SK-N-MC (cell line): ENCODE data around the gene SLC26A1.

Experiments
- DNase-seq: peaks from one replicate; pipeline ENCODE4 v3.0.0-alpha.2; 2011; ENCODE audit warnings: low read depth, low spot score
- H3K27ac ChIP-seq: fragments of 200-600 bp; sonication (generic); 2 replicates; pipeline ENCODE4 v1.5.1; 2016; ENCODE audit warnings: mixed run types
- H3K36me3 ChIP-seq: fragments of 200-600 bp; sonication (generic); 2 replicates; pipeline ENCODE4 v1.6.1; 2017; ENCODE audit warnings: antibody characterized with exemption, low read length, mixed read lengths; ENCODE audit not compliant: insufficient read depth
- H3K4me3 ChIP-seq: fragments of 200-600 bp; sonication (generic); 2 replicates; pipeline ENCODE4 v1.5.1; 2016
- H3K9ac ChIP-seq: fragments of 200-600 bp; sonication (generic); 2 replicates; pipeline ENCODE4 v1.8.0; 2017; ENCODE audit warnings: mixed run types, mixed read lengths; ENCODE audit not compliant: insufficient read length
- H3K9me3 ChIP-seq: fragments of 200-600 bp; sonication (generic); 2 replicates; pipeline ENCODE4 v1.6.1; 2017; ENCODE audit warnings: low read depth, mild to moderate bottlenecking, antibody characterized with exemption, low read length, moderate library complexity, mixed read lengths
- EZH2 ChIP-seq: fragments of 200-600 bp; sonication (generic); IDR thresholded peaks from one replicate; pipeline ENCODE4 v1.6.1; 2017; ENCODE audit warnings: antibody characterized with exemption
- FOXP2 ChIP-seq: optimal IDR thresholded peaks from 2 replicates; pipeline ENCODE3; 2011; ENCODE audit warnings: mild to moderate bottlenecking, moderate library complexity; ENCODE audit not compliant: insufficient read depth; ENCODE audit errors: extremely low read length, control extremely low read depth
- POLR2AphosphoS5 ChIP-seq: IDR thresholded peaks from 2 replicates; pipeline ENCODE4 v1.6.1; 2012; ENCODE audit warnings: mild to moderate bottlenecking, low read depth, low read length, borderline replicate concordance

Gene SLC26A1

GRCh38 chr4:951186-951585 is 42.0 kb downstream of the SLC26A1 start:
- H3K27ac ChIP-seq: no peak overlapping the region
- H3K36me3 ChIP-seq: no peaks in the 10 kb centered on the region
- H3K9me3 ChIP-seq: no peaks in the 10 kb centered on the region
- H3K9ac ChIP-seq: no peak overlapping the region
- TF ChIP-seq EZH2: no peak
- TF ChIP-seq POLR2AphosphoS5: no peak
- TF ChIP-seq FOXP2: no peak
- no peak overlapping the region for H3K4me3 ChIP-seq
- no peak for DNase-seq

GRCh38 chr4:950136-951020 is 42.8 kb downstream of the SLC26A1 start:
- no peak overlapping the region for H3K4me3 ChIP-seq
- no peaks in the 10 kb centered on the region for H3K9me3 ChIP-seq
- no peak for DNase-seq
- no peaks in the 10 kb centered on the region for H3K36me3 ChIP-seq
- H3K9ac ChIP-seq: no peak overlapping the region
- no peak for TF ChIP-seq POLR2AphosphoS5
- no peak for TF ChIP-seq EZH2
- no peak for TF ChIP-seq FOXP2
- no peak overlapping the region for H3K27ac ChIP-seq

GRCh38 chr4:949656-950055 is 43.5 kb downstream of the SLC26A1 start:
- Histone ChIP-seq H3K27ac (no peak overlapping the region), H3K9ac (no peak overlapping the region), H3K4me3 (no peak overlapping the region), H3K36me3 (no peaks in the 10 kb centered on the region), H3K9me3 (no peaks in the 10 kb centered on the region)
- TF ChIP-seq POLR2AphosphoS5 (no peak), EZH2 (no peak), FOXP2 (no peak)
- DNase-seq: no peak

GRCh38 chr4:948936-949300 is 44.3 kb downstream of the SLC26A1 start:
- Histone ChIP-seq H3K9ac (no peak overlapping the region), H3K9me3 (no peaks in the 10 kb centered on the region), H3K4me3 (no peak overlapping the region), H3K27ac (no peak overlapping the region), H3K36me3 (no peaks in the 10 kb centered on the region)
- TF ChIP-seq FOXP2: no peak
- TF ChIP-seq EZH2: no peak
- no peak for TF ChIP-seq POLR2AphosphoS5
- DNase-seq: no peak

DNA sequence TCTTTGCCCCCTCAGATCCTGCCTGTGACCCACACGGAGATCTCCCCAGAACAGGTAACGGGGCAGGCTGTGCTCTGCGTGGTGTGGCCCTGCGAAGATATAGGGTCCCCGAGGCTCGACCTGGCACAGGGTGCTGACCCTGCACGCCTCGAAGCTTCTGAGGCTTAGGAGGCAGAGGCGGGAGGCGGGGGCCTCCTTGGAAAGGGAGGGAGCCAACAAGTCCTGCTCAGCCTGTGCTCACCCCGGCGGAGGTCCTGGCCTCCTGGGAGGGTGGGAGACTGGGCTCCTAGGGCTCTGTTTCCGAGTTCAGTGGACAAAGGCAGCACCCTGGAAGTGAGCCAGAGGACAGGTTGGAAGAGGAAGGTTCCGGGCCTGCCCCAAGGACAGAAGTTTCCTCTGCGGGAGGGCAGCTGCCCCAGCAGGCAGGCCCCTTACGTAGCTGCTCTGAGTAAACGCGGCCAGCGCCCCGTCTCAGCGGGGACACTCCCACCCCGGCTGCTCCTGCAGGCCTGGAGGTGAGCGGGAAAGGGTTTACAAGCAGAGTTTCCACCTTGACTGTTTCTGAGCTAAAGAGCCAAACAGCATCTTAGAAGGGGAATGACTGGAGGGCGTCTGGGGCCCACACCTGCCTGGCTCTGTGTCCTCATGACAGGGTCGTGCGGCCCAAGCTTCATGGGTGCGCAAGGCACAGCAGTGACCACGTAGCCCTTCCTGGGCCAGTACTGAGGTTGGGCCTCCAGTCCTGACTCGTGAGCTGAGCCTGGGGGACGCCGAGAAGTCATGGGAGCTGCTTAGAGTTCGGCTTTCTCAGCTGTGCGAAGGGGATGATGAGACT is 44.9 kb downstream of the SLC26A1 start:
- H3K9me3 ChIP-seq: no peaks in the 10 kb centered on the region
- H3K4me3 ChIP-seq: no peak overlapping the region
- no peak for DNase-seq
- no peak for TF ChIP-seq POLR2AphosphoS5
- TF ChIP-seq EZH2: no peak
- TF ChIP-seq FOXP2: no peak
- H3K27ac ChIP-seq: no peak overlapping the region
- no peak overlapping the region for H3K9ac ChIP-seq
- H3K36me3 ChIP-seq: no peaks in the 10 kb centered on the region

GRCh38 chr4:947491-947971 is 45.7 kb downstream of the SLC26A1 start:
- Histone ChIP-seq H3K4me3 (no peak overlapping the region), H3K9me3 (no peaks in the 10 kb centered on the region), H3K36me3 (no peaks in the 10 kb centered on the region), H3K9ac (no peak overlapping the region), H3K27ac (no peak overlapping the region)
- DNase-seq: no peak
- TF ChIP-seq FOXP2 (no peak), POLR2AphosphoS5 (no peak), EZH2 (no peak)

GRCh38 chr4:946517-947471 is 46.4 kb downstream of the SLC26A1 start:
- H3K36me3 ChIP-seq: no peaks in the 10 kb centered on the region
- H3K4me3 ChIP-seq: peak overlapping the region; percentile 55
- no peaks in the 10 kb centered on the region for H3K9me3 ChIP-seq
- H3K9ac ChIP-seq: no peak overlapping the region
- TF ChIP-seq POLR2AphosphoS5: no peak
- no peak for TF ChIP-seq FOXP2
- no peak for TF ChIP-seq EZH2
- H3K27ac ChIP-seq: no peak overlapping the region
- no peak for DNase-seq
